ENCODE data around the gene RUNX1. TPM values are rescaled to one million over a fixed set of nuclear protein-coding genes. Genes with fewer than 3 reads are reported as not detected.

Gene RUNX1
- total RNA-seq = 0.41 TPM

DNA sequence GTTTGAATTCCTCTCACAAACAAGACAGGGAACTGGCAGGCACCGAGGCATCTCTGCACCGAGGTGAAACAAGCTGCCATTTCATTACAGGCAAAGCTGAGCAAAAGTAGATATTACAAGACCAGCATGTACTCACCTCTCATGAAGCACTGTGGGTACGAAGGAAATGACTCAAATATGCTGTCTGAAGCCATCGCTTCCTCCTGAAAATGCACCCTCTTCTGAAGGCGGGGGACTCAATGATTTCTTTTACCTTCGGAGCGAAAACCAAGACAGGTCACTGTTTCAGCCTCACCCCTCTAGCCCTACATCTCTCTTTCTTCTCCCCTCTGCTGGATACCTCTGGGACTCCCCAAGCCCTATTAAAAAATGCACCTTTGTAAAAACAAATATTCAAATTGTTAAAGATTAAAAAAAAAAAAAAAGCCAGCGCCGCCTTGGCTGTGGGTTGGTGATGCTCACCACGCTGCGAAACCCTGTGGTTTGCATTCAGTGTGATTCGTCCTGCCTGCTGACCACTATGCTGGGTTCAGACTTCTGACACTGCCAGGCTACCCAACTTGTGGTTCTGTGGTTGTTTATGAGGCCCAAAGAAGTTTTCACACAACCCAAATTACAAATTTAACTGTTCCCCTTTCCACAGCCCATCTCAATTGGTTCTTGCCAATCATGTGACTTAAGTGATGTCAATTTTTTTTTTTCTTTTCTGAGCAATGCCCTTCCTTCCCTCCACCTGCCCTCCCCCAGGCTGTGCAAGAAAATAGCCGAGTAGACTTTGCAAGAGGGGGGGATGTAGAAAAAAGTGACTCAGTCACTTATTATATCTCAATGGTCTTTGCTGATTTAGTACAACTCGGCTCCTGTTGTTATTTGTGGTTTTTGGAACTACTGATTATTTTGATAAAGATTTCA lies at the start of gene RUNX1:
RUNX1 (minus strand) TSS at position 597 of the 912 bp plus-strand sequence.
- DNase-seq (ENCODE audit: low spot score in 2 of 2) (no peak), FAIRE-seq (no peak)

DNA sequence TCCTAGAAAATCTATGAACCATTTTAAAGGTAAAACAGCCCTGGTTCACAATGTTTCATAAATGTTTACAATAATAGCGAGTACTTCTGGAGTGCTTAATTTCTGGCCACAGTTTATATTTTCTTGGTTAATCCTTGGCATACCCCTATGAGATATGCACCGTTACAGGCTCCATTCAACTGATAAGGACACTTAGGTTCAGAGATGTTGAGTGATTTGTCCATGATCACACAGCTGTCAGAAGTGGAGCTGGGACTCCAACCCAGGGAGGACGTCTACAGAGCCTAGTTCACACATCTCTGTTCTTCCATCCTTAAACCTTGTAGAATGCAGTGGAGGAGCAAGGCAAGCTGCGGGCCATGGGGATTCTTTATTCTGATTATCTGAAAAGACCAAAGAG lies 48.4 kb upstream of the RUNX1 start:
- FAIRE-seq = no peak
- DNase-seq (ENCODE audit: low spot score in 2 of 2) = no peak

DNA sequence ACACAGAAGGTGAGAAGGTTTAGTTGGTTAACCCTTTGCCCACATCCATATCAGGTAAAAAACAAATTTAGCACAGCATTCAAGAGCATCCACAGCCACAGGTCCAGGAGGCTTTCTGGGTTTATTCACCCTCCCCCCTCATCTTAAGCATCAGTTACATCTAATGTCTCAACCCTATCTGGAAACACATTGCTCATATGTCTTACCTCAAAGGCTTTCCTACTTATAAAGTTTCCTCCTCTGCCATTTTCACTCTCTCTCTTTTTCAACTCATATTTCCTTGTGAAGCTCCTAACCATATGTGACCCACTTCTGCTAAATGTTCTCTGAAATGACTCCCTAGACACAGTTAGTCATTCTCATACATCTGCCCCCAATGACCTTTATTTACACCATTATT lies 47.9 kb upstream of the RUNX1 start:
- DNase-seq (ENCODE audit: low spot score in 2 of 2) = no peak

DNA sequence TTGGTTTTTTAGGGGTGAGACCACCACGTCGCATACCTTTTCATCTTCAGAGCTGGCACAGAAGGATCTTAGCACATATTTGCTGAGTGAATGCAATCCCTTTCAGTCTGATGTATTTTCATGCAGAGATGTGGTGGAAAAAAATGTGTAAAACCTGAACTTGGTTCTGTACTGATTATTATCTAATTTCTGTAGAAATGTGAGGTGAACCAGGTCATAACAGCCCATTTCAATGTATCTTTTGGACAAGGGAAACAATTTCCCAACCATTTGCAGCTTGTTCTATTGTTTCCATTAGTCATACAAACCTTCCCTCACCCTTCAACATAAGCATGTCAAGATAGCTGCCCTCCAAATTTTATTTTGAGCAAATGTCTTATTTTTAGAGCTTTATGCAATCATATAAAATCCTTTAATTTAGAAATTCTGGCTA lies 46.8 kb upstream of the RUNX1 start:
- FAIRE-seq = no peak
- DNase-seq (ENCODE audit: low spot score in 2 of 2) = no peak

More for the DNA sequence above, 47.9 kb upstream of the RUNX1 start:
- FAIRE-seq = no peak

DNA sequence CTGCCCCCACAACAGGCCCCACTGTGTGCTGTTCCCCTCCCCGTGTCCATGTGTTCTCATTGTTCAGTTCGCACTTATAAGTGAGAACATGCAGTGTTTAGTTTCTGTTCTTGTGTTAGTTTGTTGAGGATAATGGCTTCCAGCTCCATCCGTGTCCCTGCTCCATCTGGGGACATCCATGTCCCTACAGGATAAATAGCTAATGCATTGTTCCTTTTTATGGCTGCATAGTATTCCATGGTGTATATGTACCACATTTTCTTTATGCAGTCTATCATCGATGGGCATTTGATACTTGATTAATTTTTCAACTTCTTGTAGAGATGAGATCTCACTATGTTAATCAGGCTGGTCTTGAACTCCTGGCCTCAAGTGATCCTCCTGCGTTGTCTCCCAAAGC lies 44.4 kb upstream of the RUNX1 start:
- DNase-seq (ENCODE audit: low spot score in 2 of 2) (no peak), FAIRE-seq (no peak)

DNA sequence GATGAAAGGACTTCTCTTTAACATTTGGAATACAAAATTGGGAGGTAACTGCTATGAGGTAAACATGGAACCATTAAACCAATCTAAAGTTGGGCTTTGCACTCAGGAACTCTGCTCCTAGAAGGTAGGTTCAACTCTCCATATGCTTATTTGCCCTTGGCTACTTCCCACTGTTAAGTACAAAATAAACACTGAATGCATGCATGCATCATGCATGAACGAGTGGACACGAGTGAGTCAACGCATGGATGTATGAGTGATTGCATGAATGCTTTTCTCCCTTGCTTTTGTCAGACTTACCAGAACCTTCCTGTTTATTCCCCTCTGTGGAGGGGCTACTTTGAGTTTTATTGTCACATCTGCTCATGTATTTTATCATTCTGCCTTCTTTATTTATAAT lies 42.4 kb upstream of the RUNX1 start:
- DNase-seq (ENCODE audit: low spot score in 2 of 2) (no peak), FAIRE-seq (no peak)

DNA sequence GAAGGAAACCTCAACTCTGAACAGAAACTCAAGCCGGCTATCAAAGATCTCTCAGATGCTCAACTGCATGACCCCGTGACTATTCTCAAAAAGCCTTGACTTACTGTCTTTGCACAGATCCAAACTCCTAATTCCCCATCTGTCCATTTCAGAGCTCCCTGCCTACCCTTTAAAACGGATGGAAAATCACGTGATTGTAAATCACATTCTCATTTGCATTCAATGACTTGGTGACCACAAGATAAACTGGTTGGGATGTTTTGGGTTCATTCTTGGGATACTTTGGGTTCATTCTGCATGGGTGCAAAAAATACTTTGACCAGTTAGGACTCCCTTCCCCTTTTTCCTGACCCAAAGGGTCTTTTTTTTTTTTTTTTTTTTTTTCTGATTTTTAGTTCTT lies 41.3 kb upstream of the RUNX1 start:
- no peak for DNase-seq (ENCODE audit: low spot score in 2 of 2)

DNA sequence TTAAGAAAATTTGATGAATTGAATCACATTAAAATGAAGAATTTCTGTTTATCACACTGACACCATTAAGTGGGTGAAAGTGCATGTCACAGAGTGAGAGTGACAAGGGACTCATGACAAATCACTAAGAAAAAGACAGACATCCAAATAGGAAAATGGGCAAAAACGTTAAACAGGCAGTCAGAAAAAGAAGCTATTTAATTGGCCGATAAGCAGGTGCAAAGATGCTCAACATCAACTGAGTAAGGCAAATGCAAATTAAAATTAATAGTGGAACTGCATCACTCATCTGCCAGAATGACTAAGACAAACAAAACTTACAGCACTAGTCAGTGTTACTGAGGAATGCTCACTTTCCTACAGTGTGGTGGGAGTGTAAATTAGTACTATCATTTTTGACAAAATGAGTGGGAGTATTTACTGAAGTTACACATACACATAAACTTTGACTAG lies 39.2 kb upstream of the RUNX1 start:
- FAIRE-seq (no peak), DNase-seq (ENCODE audit: low spot score in 2 of 2) (no peak)

More for the DNA sequence above, 41.3 kb upstream of the RUNX1 start:
- no peak for FAIRE-seq

DNA sequence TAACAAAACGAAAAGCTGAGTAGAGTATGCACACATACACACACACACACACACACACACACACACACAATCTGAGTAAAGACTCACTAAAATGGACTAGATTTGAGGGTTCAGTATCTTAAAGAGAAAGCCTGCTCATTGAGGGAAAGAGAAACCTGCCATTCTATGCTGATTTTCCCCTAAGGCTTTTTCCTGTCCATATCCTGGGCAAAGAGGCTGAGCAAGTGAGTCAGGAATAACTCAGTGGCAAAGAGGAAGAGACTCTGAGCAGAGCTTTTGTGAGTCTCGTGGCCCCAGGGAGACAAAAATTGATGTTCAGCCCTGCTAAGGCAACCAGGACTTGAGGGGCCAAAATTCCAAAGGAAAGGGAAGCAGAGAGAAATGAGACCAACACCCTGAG lies 37.3 kb upstream of the RUNX1 start:
- no peak for FAIRE-seq
- DNase-seq (ENCODE audit: low spot score in 2 of 2) = no peak

DNA sequence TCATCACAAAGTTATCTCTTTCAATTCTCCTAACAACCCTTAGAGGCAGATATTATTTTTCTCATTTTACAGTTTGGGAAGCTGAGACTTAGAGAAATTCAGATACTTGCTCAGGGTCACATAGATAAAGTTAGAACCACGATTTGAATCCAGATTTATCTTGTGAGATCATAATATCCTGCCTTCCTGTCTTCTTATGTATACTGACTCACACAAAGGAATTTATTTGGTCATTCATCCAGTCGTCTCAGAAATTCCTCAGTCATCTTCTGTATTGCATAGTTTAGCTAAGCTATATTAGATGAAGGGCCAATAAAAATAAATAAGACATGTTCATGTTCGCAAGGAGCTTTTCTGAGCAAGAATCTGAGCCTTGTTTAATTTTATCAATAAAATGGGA lies 35.8 kb upstream of the RUNX1 start:
- no peak for FAIRE-seq
- no peak for DNase-seq (ENCODE audit: low spot score in 2 of 2)

DNA sequence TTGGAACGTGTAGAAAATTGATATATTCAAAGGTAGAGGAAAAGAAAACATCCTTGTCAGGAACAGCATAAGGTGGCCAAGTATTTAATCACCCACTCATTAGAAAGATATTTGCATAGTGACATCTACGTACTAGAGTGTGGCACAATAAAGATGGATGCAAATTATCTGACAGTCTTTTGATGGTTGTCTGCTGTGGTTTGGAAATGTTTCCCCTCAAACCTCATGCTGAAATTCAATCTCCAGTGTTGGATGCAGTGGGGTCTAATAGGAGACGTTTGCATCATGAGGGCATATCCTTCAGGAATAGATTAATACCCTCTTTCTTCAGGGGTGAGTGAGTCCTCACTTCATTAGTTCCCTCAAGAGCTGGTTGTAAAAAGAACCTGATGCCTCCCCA lies 34.1 kb upstream of the RUNX1 start:
- no peak for FAIRE-seq
- DNase-seq (ENCODE audit: low spot score in 2 of 2) = no peak

DNA sequence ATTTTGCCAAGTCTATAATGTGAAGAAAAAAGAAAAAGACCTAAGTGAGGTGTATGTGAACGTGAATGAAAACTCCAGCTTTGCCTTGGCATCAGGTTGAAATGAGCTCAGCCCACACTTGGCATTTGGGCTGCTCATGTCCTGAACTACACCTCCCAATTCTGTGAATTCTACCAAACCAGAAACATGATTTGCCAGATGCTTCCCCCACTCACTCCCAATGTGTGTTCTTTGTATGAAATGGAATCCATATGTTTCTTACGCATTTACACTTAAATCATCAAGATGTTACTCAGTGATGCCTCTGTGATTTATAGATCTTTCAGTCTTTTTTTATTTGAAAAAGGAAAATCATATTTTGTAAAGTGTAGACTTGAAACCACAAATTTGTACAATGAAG lies 32.8 kb upstream of the RUNX1 start:
- no peak for DNase-seq (ENCODE audit: low spot score in 2 of 2)
- no peak for FAIRE-seq

DNA sequence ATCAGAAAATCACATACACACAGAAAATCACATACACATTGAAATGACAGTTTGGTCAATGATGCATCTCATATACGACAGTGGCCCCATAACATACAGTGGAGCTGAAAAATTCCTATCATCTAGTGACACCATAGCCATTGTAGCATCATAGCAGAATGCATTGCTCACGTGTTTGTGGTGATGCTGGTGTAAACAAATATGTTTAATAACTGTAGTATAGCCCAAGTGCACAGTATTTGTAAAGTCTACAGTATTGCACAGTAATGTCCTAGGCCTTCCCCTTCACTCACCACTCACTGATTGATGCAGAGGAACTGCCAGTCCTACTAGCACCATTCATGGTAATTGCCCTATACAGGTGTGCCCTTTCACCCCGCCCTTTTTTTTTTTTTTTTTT lies 30.1 kb upstream of the RUNX1 start:
- FAIRE-seq (no peak), DNase-seq (ENCODE audit: low spot score in 2 of 2) (no peak)

DNA sequence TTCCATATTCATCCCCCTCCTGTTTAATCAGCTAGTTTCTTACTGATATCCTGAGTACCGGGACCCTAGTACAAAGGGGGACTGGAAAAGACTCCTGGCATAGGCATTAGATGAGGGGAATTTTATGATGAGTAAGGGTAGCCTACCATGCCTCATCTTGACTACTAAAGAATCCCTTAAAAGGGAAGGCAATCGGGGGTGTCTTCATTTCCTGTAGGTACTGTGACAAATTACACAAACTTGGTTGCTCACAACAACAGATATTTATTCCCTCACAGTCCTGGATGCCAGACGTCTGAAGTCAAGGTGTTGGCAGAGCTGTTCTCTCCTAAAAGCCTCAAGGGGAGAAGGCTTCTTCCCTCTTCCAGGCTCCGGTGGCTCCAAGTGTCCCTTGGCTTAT lies 28.9 kb upstream of the RUNX1 start:
- FAIRE-seq = no peak
- DNase-seq (ENCODE audit: low spot score in 2 of 2) = no peak

DNA sequence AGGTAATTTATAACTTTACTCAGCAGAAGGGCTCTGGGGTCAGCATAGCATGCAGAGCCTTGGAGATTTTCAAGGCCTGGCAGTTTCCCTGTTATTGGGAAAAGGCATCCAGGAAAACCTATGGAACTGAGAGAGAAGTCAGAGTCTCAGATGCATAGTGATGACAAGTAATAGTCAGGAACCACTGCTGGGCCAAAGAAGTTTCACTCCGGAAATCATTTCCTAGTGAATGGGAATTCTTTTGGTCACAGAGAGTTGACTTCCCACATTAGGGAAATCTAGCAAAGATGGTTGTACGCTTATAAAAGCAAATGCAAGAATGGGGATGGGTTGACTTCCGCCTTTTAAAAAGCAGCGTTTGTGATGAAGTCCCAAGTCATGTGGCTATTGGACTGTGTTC lies 28.4 kb upstream of the RUNX1 start:
- FAIRE-seq = no peak
- DNase-seq (ENCODE audit: low spot score in 2 of 2) = no peak

DNA sequence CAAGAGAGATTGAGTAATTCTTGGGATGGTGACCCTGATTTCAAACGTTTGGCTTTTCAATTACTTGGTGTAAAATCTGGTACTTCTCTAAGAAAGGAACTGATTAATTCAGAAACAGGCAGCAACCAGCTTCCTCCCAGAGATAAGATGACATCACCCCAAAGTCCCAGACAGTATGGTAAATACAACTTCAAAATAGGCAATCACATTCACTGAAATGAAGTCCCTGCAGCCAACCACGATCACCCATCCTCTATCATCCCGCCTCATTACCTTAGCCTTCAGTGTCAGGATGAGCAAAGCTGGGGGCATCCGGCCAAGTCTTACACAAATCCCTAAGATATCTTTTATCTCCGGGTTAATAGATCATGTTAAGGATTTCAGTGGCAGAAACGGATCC lies 26.4 kb upstream of the RUNX1 start:
- DNase-seq (ENCODE audit: low spot score in 2 of 2) = no peak
- FAIRE-seq = no peak

DNA sequence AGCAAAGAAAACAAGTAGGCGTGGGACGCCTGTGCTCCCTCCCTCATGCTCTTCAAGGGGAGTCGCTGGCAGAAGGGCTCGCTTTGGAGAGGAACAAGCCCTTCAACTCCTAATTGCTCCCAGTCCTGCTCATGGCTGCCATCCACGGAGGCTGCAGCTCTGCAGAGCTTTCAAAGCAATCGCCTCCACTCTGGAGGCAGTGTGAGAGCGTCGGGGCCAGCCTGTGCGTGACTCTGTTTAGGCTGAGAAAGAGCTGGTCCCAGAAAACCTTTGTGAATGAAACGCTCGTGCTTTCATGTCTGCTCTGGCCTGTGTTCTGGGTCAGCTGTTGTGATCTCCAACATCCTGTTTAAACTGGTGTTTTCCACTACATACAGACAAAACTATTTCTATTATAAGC lies 23.9 kb upstream of the RUNX1 start:
- FAIRE-seq (no peak), DNase-seq (ENCODE audit: low spot score in 2 of 2) (no peak)

DNA sequence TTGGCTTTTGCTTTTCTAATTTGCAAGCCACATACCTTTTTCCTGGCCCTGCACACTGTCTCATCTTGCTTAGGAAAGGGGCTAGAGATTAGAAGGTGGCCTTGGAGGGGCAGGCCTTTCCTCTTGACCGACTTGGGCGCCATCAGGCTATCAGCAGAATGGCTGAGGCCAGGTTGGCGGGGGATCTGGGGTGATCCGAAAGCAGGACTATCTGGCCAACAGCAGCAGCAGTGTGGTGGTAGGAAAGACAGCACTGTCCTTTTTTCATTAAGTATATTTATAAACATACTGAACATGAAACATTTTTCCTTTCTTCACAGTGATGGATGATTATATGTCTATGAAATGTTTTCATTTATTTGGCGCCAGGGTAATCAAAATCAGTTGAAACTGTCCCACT lies 23.5 kb upstream of the RUNX1 start:
- DNase-seq (ENCODE audit: low spot score in 2 of 2) (no peak), FAIRE-seq (no peak)

DNA sequence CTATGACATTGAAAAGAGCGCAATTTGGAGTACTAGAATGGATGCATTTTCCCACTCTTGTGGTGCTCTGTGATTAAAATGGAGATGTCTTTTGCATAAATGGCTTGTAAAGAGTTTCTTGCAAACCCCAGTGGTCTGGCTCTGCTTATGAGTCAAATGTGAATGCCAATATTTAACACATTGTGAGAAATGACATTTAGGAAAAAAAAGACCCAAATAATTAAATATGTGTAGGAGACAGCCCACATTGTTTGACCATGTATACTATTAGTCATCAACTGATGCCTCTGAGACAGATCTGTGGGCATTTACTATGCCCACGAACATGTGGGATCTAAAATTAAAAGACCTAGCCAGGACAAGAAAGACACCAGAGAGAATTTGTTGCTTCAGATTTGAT lies 22.2 kb upstream of the RUNX1 start:
- no peak for FAIRE-seq
- DNase-seq (ENCODE audit: low spot score in 2 of 2) = no peak

DNA sequence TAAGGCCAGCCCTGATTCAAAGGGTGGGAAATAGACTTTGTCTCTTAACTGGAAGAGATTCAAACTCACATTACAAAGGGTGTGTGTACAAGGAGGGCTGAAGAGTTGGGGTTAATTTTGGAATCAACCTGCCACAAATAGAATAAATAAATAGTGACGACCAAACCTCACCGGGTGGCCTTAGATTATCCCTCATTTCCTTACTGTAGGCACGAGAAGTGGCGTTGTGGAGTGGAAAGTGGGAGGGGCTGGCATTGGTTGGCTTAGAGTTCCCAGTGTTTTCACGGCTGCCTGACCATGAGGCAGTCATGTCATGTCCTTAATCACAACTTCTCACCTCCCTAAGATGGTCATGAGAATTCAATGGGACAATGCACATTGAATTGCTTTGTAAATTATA lies 21.3 kb upstream of the RUNX1 start:
- DNase-seq (ENCODE audit: low spot score in 2 of 2) (no peak), FAIRE-seq (no peak)

DNA sequence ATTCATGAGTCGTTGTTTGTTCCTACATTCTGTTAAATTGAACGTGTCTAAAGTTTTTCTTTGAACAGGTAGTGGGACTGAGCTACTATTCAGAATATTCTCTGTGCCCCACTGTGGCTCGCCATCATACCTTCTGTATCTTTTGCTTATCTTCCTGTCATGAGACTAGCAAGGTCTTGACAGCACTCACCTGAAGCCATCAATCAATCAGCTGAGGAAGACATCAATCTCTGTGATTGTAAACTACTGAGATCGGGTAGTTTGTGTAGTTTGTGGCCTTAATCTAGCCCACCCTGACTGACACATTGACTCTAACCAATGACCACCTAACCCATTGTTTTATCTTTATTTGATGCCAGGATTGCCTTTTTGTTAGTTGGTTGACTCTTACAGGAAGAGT lies 17.7 kb upstream of the RUNX1 start:
- FAIRE-seq (no peak), DNase-seq (ENCODE audit: low spot score in 2 of 2) (no peak)

DNA sequence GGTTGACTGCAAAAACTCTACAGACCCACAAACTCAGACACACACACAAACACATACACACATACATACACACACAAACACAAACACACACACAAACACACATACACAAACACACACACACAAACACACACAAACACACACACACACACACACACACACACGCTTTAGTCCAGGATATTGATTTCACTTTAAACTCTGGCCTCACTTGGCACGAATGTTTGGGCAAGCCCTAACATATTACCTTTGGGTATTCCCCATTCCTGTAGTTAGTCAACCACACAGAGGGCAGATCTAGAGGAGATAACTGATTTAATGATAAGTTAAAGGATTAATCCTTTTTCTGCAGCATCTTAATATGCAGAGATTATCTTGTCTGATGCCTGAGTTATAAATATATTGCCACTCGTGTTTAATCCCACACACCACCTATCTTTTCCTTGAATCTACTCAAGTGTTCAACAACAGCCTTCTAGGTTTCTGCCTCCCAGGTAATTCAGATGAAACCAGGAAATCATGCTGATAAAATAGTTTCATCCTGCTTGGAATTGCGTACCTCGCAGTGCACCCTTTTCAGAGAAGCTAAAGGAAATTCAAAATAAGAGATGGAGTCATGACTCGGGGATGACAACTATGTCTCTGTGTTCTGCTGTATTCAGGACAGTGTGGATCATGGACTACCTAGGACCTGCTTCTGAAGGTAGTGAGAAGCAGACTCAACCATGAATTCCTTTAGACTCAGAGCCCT lies 14.5 kb upstream of the RUNX1 start:
- DNase-seq (ENCODE audit: low spot score in 2 of 2) (no peak), FAIRE-seq (no peak)

All from frontal cortex (tissue), 4 donors.